Endothelial cell of umbilical vein (primary cell): ENCODE data around the gene WDR27. TPM values are rescaled to one million over a fixed set of nuclear protein-coding genes. Genes with fewer than 3 reads are reported as not detected.

Experiments used
- BruUV-seq: library from RNA; stranded (reverse); fragments of 400-500 nt; replicated peaks from 2 replicates; lab custom pipeline; 2021; lab: Mats Ljungman, UMichigan
- CTCF ChIA-PET: fragments of 300-600, 350-600 bp; sonication (Branson Sonifier 250); formaldehyde crosslinking; loops from one replicate; lab custom pipeline; 2021; ENCODE audit warnings: antibody characterized with exemption, inconsistent platforms; lab: Charles Lee
- POLR2A ChIA-PET: fragments of 300-600, 350-600 bp; sonication (Branson Sonifier 250); formaldehyde crosslinking; loops from one replicate; lab custom pipeline; 2021; ENCODE audit warnings: antibody characterized with exemption, inconsistent platforms; lab: Charles Lee
- DNase-seq: peaks from one replicate; pipeline ENCODE4 v3.0.0-alpha.2; 2011; ENCODE audit warnings: low read depth, low spot score
- FAIRE-seq: peaks from 2 replicates; lab custom pipeline; 2011; peaks lifted over from hg19 to GRCh38; lab: Jason Lieb, UNC
- H2AFZ ChIP-seq: 2 replicates; pipeline ENCODE4 v1.6.0; 2012; ENCODE audit warnings: low read depth, low read length, control low read depth, inconsistent platforms
- H3K27ac ChIP-seq: 2 replicates; pipeline ENCODE4 v1.5.1; 2011; ENCODE audit warnings: low read depth, mild to moderate bottlenecking, control low read depth, low read length, moderate library complexity; ENCODE audit not compliant: insufficient read depth
- H3K27me3 ChIP-seq, 2 experiments: 2 replicates each; pipeline versions ENCODE4 v1.6.0 to v1.6.1; 2011; ENCODE audit warnings: low read length in 2 of 2, mixed read lengths in 1 of 2; ENCODE audit not compliant: control insufficient read depth in 2 of 2, insufficient read depth in 2 of 2
- H3K36me3 ChIP-seq, 2 experiments: 2 replicates in 1 of 2; 3 replicates in 1 of 2; pipeline ENCODE4 v1.5.1; 2011; ENCODE audit warnings: low read length in 2 of 2, mild to moderate bottlenecking in 1 of 2, moderate library complexity in 1 of 2; ENCODE audit not compliant: control insufficient read depth in 2 of 2, insufficient read depth in 2 of 2; ENCODE audit errors: extremely low read depth in 1 of 2
- H3K4me1 ChIP-seq: 3 replicates; pipeline ENCODE4 v1.5.1; 2011; ENCODE audit warnings: mild to moderate bottlenecking, low read length; ENCODE audit not compliant: control insufficient read depth, insufficient read depth; ENCODE audit errors: extremely low read depth
- H3K4me2 ChIP-seq: 2 replicates; pipeline ENCODE4 v1.6.1; 2011; ENCODE audit warnings: low read length, control low read depth, mixed read lengths; ENCODE audit not compliant: insufficient read depth
- H3K4me3 ChIP-seq, 3 experiments: fragments of 200-600 bp in 1 of 3; sonication (generic), shearing (Covaris generic) in 1 of 3; replicated peaks in 1 of 3; 2 replicates each; pipeline ENCODE4 v1.5.1; 2011 to 2016; ENCODE audit warnings: control low read depth in 3 of 3, low read length in 3 of 3, mild to moderate bottlenecking in 2 of 3, inconsistent platforms in 1 of 3, low read depth in 1 of 3, moderate library complexity in 1 of 3; ENCODE audit not compliant: insufficient read depth in 1 of 3
- H3K79me2 ChIP-seq: 2 replicates; pipeline ENCODE4 v1.6.0; 2012; ENCODE audit warnings: low read length, inconsistent platforms; ENCODE audit not compliant: control insufficient read depth, insufficient read depth
- H3K9ac ChIP-seq: replicated peaks from 2 replicates; pipeline ENCODE3; 2011; ENCODE audit warnings: low read length, control low read depth; ENCODE audit not compliant: insufficient read depth; ENCODE audit errors: extremely low read depth
- H3K9me1 ChIP-seq: replicated peaks from 3 replicates; pipeline ENCODE4 v1.6.0; 2011; ENCODE audit warnings: mild to moderate bottlenecking, low read length; ENCODE audit not compliant: control insufficient read depth, insufficient read depth; ENCODE audit errors: extremely low read depth
- H3K9me3 ChIP-seq: replicated peaks from 2 replicates; pipeline ENCODE4 v1.5.1; 2012; ENCODE audit warnings: low read length, inconsistent platforms; ENCODE audit not compliant: control insufficient read depth, insufficient read depth
- H4K20me1 ChIP-seq: replicated peaks from 2 replicates; pipeline ENCODE3; 2011; ENCODE audit warnings: mild to moderate bottlenecking, low read length; ENCODE audit not compliant: control insufficient read depth, insufficient read depth; ENCODE audit errors: extremely low read depth
- FOS ChIP-seq: IDR thresholded peaks from 2 replicates; pipeline ENCODE4 v1.6.1; 2011; ENCODE audit warnings: mild to moderate bottlenecking, low read length, moderate library complexity, borderline replicate concordance; ENCODE audit not compliant: insufficient read depth
- GATA2 ChIP-seq: IDR thresholded peaks from 2 replicates; pipeline ENCODE4 v1.7.0; 2011; ENCODE audit warnings: low read depth, mild to moderate bottlenecking, moderate library complexity, mixed read lengths, low read length; ENCODE audit not compliant: insufficient read length, insufficient read depth
- JUN ChIP-seq: IDR thresholded peaks from 2 replicates; pipeline ENCODE4 v1.6.1; 2011; ENCODE audit warnings: borderline replicate concordance, low read depth; ENCODE audit not compliant: insufficient read length, insufficient read depth
- dilution Hi-C: fragments of 300-500 bp; cut with MboI; formaldehyde crosslinking; loops from one replicate; pipeline ENCODE4 v1.15.0; 2019; ENCODE audit warnings: low sequenced_read_pairs; ENCODE audit not compliant: extremely low pct_ligation_motif_present
- intact Hi-C: fragments of 100-400 bp; cut with micrococcal nuclease; formaldehyde crosslinking; loops from one replicate; pipeline ENCODE4 v1.10.0; 2022
- polyA plus RNA-seq, 4 experiments: library from polyadenylated mRNA; depleted of rRNA in 3 of 4; stranded (reverse) in 3 of 4; unstranded in 1 of 4; fragments of >200 nt; gene quantifications; 2 replicates each; pipeline versions ENCODE4 v1.2.1 to v1.2.3, GENCODE V29; 2011 to 2012; ENCODE audit warnings: missing spikeins in 1 of 4
- total RNA-seq: library from RNA; stranded (reverse); gene quantifications from 2 replicates; pipeline ENCODE4 v1.2.3, GENCODE V29; 2021

WDR27 gene
- total and polyA plus RNA-seq, 2 donors (not counting 3 experiments of a cell fraction or from before 2014, with no cell fraction given) = 60.1 to 69.7 TPM

DNA sequence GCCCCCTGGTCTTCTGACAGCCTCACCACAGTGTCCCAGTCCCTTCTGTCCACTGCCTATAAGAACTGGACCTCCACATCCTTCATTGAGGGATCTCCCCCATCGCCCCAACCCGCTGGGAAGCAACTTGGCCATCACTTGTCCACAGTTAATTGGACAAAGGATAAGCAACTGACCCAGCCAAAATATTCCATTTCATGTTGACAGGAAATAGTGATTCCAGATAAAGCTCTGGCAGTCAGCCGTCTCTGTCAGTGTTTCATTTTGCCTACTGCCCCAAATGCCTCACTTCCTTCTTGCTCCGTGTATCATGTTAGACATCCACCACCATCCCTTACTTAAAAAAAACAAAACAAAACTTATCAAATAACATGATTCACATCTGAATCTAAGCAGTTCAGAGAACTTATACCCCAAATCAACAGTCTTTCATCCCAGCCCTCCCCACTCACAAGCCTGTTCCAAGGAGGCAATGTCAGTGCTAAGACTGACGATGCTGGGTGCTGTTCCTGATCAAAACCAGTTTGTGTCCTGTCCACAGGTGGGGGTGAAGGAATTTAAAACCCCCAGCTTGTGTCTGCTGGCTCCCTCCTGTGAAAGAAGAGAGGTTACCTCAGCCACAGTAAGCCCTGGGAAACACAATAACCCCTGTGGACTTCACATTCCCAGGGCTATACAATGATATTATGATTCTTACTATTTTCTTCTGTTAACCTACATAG lies 162.5 kb downstream of the WDR27 start:
- no peaks in the 10 kb centered on the region for H3K36me3 ChIP-seq
- dilution Hi-C loops = no loop called here
- H3K9me3 ChIP-seq = no peaks in the 10 kb centered on the region
- no peaks in the 10 kb centered on the region for H4K20me1 ChIP-seq
- H3K9ac ChIP-seq = no peak overlapping the region
- peak; percentile 38 for FAIRE-seq
- peak; percentile 70 for DNase-seq
- POLR2A ChIA-PET = no interaction called here
- no peaks in the 10 kb centered on the region for H3K9me1 ChIP-seq
- H2AFZ ChIP-seq = peak overlapping the region; percentile 82
- CTCF ChIA-PET = interaction anchor here (0.9 to 1.2 kb wide), 2 partner anchors 10 to 27 kb away, joined by 3 to 4 read pairs; no protein-coding TSS in a partner anchor
- peak overlapping the region; percentile 55 for H3K27ac ChIP-seq
- no peaks in the 10 kb centered on the region for H3K27me3 ChIP-seq
- TF ChIP-seq JUN (no peak), GATA2 (peak; percentile 84)
- no TSS peak for BruUV-seq
- intact Hi-C loops = no loop called here
- H3K4me2 ChIP-seq = peak overlapping the region; percentile 40
- no peaks in the 10 kb centered on the region for H3K79me2 ChIP-seq
- H3K4me3 ChIP-seq = no peak overlapping the region
- peaks cover 10% of the 10 kb centered on the region for H3K4me1 ChIP-seq

DNA sequence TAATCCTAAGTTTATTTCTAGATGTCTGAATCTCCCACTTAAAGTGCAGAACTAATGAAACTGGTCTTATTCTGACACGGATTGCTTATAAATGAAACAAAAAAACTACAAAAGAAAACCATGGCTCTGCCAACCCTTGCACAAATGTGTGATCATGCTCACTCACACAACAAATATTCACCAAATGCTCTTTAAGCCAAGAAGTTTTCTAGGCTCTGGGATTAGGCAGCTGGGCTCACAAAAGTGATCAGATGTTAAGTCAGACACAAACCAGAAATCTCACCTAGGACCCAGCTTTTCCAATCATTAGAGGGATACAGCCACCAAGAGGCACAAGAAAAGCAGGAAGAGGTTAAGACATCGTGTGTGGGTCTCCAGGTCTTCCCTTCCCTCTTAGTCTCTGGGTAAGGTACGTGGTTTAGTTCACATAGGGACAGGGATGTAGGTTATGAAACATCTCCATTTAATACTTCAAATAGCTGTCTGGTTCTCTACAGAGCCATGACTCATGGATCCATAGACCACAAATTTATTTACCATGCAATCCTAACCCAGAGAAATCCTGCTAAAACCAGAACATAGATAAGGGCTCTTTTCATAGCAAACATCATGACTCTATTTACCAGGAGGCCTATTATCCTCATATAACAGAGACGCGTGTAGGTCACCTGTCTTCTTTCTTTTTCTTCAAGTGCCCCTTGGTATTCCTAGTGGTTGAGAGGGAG lies 165.2 kb downstream of the WDR27 start:
- intact Hi-C loops = no loop called here
- TF ChIP-seq FOS = no peak
- DNase-seq (no peak), FAIRE-seq (no peak)
- H3K4me1 ChIP-seq = peaks cover 10% of the 10 kb centered on the region
- H2AFZ ChIP-seq = no peak overlapping the region
- no TSS peak for BruUV-seq
- POLR2A ChIA-PET = no interaction called here
- no peaks in the 10 kb centered on the region for H3K36me3 ChIP-seq
- H4K20me1 ChIP-seq = no peaks in the 10 kb centered on the region
- CTCF ChIA-PET = no interaction called here
- no peak overlapping the region for H3K27ac ChIP-seq
- no peak overlapping the region for H3K9ac ChIP-seq
- no peak overlapping the region for H3K4me2 ChIP-seq
- H3K9me1 ChIP-seq = no peaks in the 10 kb centered on the region
- dilution Hi-C loops = no loop called here
- no peaks in the 10 kb centered on the region for H3K9me3 ChIP-seq
- H3K79me2 ChIP-seq = no peaks in the 10 kb centered on the region
- H3K4me3 ChIP-seq = no peak overlapping the region
- H3K27me3 ChIP-seq = no peaks in the 10 kb centered on the region
